ENCODE results near the gene SEPTIN10. TPM values are rescaled to one million over a fixed set of nuclear protein-coding genes. Genes with fewer than 3 reads are reported as not detected.

Gene SEPTIN10
- total RNA-seq, 1 donor from 2014 or later: 107 TPM

DNA sequence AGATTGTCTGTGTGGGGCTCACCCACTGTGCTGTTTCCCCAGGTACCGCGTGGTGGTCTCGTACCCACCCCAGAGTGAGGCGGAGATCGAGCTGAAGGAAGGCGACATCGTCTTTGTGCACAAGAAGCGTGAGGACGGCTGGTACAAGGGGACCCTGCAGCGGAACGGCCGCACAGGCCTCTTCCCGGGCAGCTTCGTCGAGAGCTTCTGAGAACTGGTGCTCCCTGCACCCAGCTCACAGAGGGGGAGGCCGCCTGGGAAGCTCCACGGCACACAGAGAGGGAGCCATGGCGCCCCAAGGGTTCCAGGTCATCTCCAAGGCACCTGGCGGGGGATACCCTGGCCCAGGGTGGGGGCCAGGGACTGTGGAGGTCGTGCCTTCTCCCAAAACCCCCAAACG lies 112.3 kb downstream of the SEPTIN10 start:
- Histone ChIP-seq H3K27me3 (no peaks in the 10 kb centered on the region), H3K4me1 (peaks cover 9% of the 10 kb centered on the region), H3K9me3 (no peaks in the 10 kb centered on the region), H3K36me3 (no peaks in the 10 kb centered on the region), H3K27ac (no peak overlapping the region), H3K4me3 (no peak overlapping the region)
- DNase-seq (ENCODE audit: extremely low spot score in 2 of 2): no peak
- intact Hi-C loops (cut with DNase I): loop anchor here (5.0 to 10.0 kb wide), 2 partner anchors 247 to 1454 kb away; no protein-coding TSS in a partner anchor
- TF ChIP-seq POLR2AphosphoS5 (IDR thresholded peaks at IDR 0.05; ENCODE audit: insufficient read depth in 1 of 2, low read depth in 1 of 2) (no peak), POLR2A (IDR thresholded peaks at IDR 0.05) (no peak)
- TF ChIP-seq, protein P1, sequence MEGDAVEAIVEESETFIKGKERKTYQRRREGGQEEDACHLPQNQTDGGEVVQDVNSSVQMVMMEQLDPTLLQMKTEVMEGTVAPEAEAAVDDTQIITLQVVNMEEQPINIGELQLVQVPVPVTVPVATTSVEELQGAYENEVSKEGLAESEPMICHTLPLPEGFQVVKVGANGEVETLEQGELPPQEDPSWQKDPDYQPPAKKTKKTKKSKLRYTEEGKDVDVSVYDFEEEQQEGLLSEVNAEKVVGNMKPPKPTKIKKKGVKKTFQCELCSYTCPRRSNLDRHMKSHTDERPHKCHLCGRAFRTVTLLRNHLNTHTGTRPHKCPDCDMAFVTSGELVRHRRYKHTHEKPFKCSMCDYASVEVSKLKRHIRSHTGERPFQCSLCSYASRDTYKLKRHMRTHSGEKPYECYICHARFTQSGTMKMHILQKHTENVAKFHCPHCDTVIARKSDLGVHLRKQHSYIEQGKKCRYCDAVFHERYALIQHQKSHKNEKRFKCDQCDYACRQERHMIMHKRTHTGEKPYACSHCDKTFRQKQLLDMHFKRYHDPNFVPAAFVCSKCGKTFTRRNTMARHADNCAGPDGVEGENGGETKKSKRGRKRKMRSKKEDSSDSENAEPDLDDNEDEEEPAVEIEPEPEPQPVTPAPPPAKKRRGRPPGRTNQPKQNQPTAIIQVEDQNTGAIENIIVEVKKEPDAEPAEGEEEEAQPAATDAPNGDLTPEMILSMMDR (IDR thresholded peaks at IDR 0.05): no peak

DNA sequence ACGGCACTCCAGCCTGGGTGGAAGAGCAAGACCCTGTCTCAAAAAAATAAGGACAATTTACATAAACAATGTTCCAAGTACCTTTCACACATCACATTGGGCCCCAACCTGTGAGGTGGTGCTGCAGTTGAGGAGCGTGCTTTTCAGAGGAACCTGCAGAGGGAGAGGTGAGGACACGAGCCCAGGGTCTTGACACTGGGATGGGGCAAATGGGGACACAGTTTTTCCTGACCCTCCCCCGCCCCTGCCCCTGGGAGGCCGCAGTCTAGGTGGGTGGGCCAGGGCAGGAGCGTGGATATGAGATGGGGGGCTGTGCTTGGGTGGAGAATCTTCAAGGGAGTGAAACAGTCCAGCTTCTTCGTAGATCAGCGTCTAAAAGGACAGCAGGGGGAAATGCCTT lies 112.9 kb downstream of the SEPTIN10 start:
- Histone ChIP-seq H3K27ac (no peak overlapping the region), H3K4me1 (peaks cover 9% of the 10 kb centered on the region), H3K36me3 (no peaks in the 10 kb centered on the region), H3K9me3 (no peaks in the 10 kb centered on the region), H3K4me3 (no peak overlapping the region), H3K27me3 (no peaks in the 10 kb centered on the region)
- intact Hi-C loops (cut with DNase I): loop anchor here (5.0 to 10.0 kb wide), 2 partner anchors 246 to 1454 kb away; no protein-coding TSS in a partner anchor
- TF ChIP-seq, protein P1 (IDR thresholded peaks at IDR 0.05): no peak
- TF ChIP-seq POLR2A (IDR thresholded peaks at IDR 0.05) (no peak), POLR2AphosphoS5 (IDR thresholded peaks at IDR 0.05; ENCODE audit: insufficient read depth in 1 of 2, low read depth in 1 of 2) (no peak)
- DNase-seq (ENCODE audit: extremely low spot score in 2 of 2): no peak

- no peak for DNase-seq (ENCODE audit: extremely low spot score in 2 of 2)
- no peak overlapping the region for H3K27ac ChIP-seq
- no peak overlapping the region for H3K4me3 ChIP-seq
- no peaks in the 10 kb centered on the region for H3K36me3 ChIP-seq
- H3K9me3 ChIP-seq: no peaks in the 10 kb centered on the region
- H3K27me3 ChIP-seq: no peaks in the 10 kb centered on the region
- H3K4me1 ChIP-seq: peaks cover 12% of the 10 kb centered on the region
- TF ChIP-seq, protein P1 (IDR thresholded peaks at IDR 0.05): no peak
- intact Hi-C loops (cut with DNase I): no loop called here
Observed at GRCh38 chr2:109499566-109499965, 114.2 kb downstream of the SEPTIN10 start.

- no peaks in the 10 kb centered on the region for H3K9me3 ChIP-seq
- no peaks in the 10 kb centered on the region for H3K36me3 ChIP-seq
- intact Hi-C loops (cut with DNase I): no loop called here
- H3K27ac ChIP-seq: no peak overlapping the region
- H3K27me3 ChIP-seq: no peaks in the 10 kb centered on the region
- TF ChIP-seq POLR2AphosphoS5 (IDR thresholded peaks at IDR 0.05; ENCODE audit: insufficient read depth in 1 of 2, low read depth in 1 of 2): no peak
- TF ChIP-seq, protein P1 (IDR thresholded peaks at IDR 0.05): no peak
- no peak for TF ChIP-seq POLR2A (IDR thresholded peaks at IDR 0.05)
- no peak for DNase-seq (ENCODE audit: extremely low spot score in 2 of 2)
- no peak overlapping the region for H3K4me3 ChIP-seq
- H3K4me1 ChIP-seq: peaks cover 14% of the 10 kb centered on the region
Observed at GRCh38 chr2:109498906-109499305, 114.9 kb downstream of the SEPTIN10 start.

DNA sequence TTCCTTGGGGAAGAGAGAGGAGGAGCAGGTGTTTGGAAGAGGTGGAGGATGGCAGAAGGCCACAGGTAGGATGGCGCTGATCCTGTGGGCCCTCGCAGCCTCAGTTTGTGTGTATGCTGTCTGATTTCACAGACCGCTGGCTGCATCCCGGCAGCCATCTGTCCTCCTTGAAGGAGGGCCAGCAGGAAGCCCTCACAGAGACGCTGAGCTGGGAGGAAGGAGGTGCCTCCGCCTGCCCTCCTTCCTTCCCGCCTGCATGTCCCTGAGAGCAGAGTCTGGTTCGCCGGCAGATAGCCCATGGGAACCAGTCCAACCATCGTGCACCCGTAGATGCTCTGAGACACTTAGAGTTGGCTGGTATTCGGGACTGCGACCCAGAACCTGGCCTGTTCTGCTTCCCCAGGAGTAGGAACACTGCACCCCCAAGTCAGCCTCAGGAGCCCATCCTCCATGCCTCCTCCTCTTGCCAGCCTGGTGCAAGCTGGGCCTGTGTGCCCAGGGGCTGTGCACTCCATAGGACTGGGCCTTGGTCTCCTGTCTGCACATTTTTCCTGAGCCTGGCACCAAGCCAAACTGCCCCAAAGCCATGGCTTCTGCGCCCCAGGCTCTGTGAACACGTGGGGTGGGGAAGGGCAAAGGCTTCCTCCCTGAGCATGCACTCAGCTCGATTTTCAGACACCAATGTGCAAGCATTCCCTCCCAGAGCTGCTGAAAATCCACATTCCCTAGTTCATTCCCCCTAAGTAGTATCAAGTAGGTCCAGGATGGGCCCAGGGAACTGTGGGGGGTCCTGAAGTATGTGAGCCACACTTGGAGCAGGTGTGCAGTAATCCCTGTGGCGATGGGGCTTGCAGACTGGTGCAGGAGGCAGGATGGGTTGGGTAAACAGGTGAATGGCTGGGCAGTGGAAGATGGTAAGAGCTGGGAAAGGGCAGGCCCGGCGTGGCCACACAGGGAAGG lies 115.6 kb downstream of the SEPTIN10 start:
- Histone ChIP-seq H3K27ac (no peak overlapping the region), H3K9me3 (no peaks in the 10 kb centered on the region), H3K4me3 (no peak overlapping the region), H3K4me1 (peaks cover 14% of the 10 kb centered on the region), H3K27me3 (no peaks in the 10 kb centered on the region), H3K36me3 (no peaks in the 10 kb centered on the region)
- intact Hi-C loops (cut with DNase I): no loop called here
- TF ChIP-seq POLR2AphosphoS5 (IDR thresholded peaks at IDR 0.05; ENCODE audit: insufficient read depth in 1 of 2, low read depth in 1 of 2) (no peak), POLR2A (IDR thresholded peaks at IDR 0.05) (no peak)
- TF ChIP-seq, protein P1 (IDR thresholded peaks at IDR 0.05): no peak
- no peak for DNase-seq (ENCODE audit: extremely low spot score in 2 of 2)

Measured in vagina (tissue), 2 donors.